ENCODE data around the gene ENOX2.

GRCh38 chrX:130877892-130878341, 25.1 kb downstream of the ENOX2 start:
- TF ChIP-seq SIN3A (IDR thresholded peaks at IDR 0.05; ENCODE audit: low read depth), result no peak
- TF ChIP-seq, protein P1, sequence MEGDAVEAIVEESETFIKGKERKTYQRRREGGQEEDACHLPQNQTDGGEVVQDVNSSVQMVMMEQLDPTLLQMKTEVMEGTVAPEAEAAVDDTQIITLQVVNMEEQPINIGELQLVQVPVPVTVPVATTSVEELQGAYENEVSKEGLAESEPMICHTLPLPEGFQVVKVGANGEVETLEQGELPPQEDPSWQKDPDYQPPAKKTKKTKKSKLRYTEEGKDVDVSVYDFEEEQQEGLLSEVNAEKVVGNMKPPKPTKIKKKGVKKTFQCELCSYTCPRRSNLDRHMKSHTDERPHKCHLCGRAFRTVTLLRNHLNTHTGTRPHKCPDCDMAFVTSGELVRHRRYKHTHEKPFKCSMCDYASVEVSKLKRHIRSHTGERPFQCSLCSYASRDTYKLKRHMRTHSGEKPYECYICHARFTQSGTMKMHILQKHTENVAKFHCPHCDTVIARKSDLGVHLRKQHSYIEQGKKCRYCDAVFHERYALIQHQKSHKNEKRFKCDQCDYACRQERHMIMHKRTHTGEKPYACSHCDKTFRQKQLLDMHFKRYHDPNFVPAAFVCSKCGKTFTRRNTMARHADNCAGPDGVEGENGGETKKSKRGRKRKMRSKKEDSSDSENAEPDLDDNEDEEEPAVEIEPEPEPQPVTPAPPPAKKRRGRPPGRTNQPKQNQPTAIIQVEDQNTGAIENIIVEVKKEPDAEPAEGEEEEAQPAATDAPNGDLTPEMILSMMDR (IDR thresholded peaks at IDR 0.05 in 2 of 3, conservative IDR thresholded peaks at IDR 0.05 in 1 of 3; ENCODE audit: borderline replicate concordance in 1 of 3, insufficient read depth in 1 of 3, low read depth in 2 of 3, low read length in 2 of 3), result no peak

Data from HCT116 (cell line).